Activated CD4-positive, alpha-beta T cell treated with anti-CD3 and anti-CD28 coated beads for 1 hour (primary cell): ENCODE measurements around the gene SLIT3.

Experiments used
- DNase-seq: peaks from one replicate; pipeline ENCODE4 v3.0.0-alpha.2; 2020

Gene SLIT3

GRCh38 chr5:168681556-168682183 is 619.3 kb downstream of the SLIT3 start:
- DNase-seq: no peak

- DNase-seq: no peak
Measured at GRCh38 chr5:168680395-168680794, 620.5 kb downstream of the SLIT3 start.

- no peak for DNase-seq
Measured at GRCh38 chr5:168679515-168679920, 621.4 kb downstream of the SLIT3 start.

- no peak for DNase-seq
Measured at GRCh38 chr5:168676501-168676900, 624.4 kb downstream of the SLIT3 start.

GRCh38 chr5:168675883-168676408 is 625.0 kb downstream of the SLIT3 start:
- no peak for DNase-seq

- no peak for DNase-seq
Measured at GRCh38 chr5:168674893-168675482, 626.0 kb downstream of the SLIT3 start.

- no peak for DNase-seq
Measured at GRCh38 chr5:168672888-168673287, 628.1 kb downstream of the SLIT3 start.

- DNase-seq: no peak
Measured at GRCh38 chr5:168672016-168672415, 628.9 kb downstream of the SLIT3 start.

- DNase-seq: no peak
Measured at GRCh38 chr5:168670881-168671575, 629.9 kb downstream of the SLIT3 start.

GRCh38 chr5:168669668-168670378 is 631.1 kb downstream of the SLIT3 start:
- DNase-seq: no peak

- DNase-seq: no peak
Measured at GRCh38 chr5:168669156-168669555, 631.8 kb downstream of the SLIT3 start.

- no peak for DNase-seq
Measured at GRCh38 chr5:168668078-168668477, 632.9 kb downstream of the SLIT3 start.

- DNase-seq: no peak
Measured at GRCh38 chr5:168667301-168667840, 633.6 kb downstream of the SLIT3 start.

- no peak for DNase-seq
Measured at GRCh38 chr5:168666356-168666755, 634.6 kb downstream of the SLIT3 start.

- no peak for DNase-seq
Measured at GRCh38 chr5:168663276-168664004, 637.5 kb downstream of the SLIT3 start.

GRCh38 chr5:168661593-168662485 is 639.1 kb downstream of the SLIT3 start:
- no peak for DNase-seq

GRCh38 chr5:168660691-168661090 is 640.2 kb downstream of the SLIT3 start:
- no peak for DNase-seq

- DNase-seq: no peak
Measured at GRCh38 chr5:168659286-168659847, 641.6 kb downstream of the SLIT3 start.

- no peak for DNase-seq
Measured at GRCh38 chr5:168658394-168658793, 642.5 kb downstream of the SLIT3 start.

- DNase-seq: no peak
Measured at GRCh38 chr5:168656633-168657032, 644.3 kb downstream of the SLIT3 start.

GRCh38 chr5:168655316-168655715 is 645.6 kb downstream of the SLIT3 start:
- no peak for DNase-seq
